Suprapubic skin (tissue), 4 donors: ENCODE results near the gene SLC35C1. TPM values are rescaled to one million over a fixed set of nuclear protein-coding genes. Genes with fewer than 3 reads are reported as not detected.
A peak's percentile ranks its signal among the peaks of the same experiment; 100 is the strongest.

Experiments used
- DNase-seq, 2 donors: peaks; one replicate each; pipeline ENCODE4 v3.0.0-alpha.2; 2019; ENCODE audit warnings: low spot score in 2 of 2
- H3K27ac ChIP-seq: fragments of 200-600 bp; sonication (generic); one replicate; pipeline ENCODE4 v1.5.1; 2019
- H3K27me3 ChIP-seq: fragments of 200-600 bp; sonication (generic); one replicate; pipeline ENCODE4 v1.5.1; 2019
- H3K36me3 ChIP-seq: fragments of 200-600 bp; sonication (generic); one replicate; pipeline ENCODE4 v1.5.1; 2019
- H3K4me1 ChIP-seq: fragments of 200-600 bp; sonication (generic); one replicate; pipeline ENCODE4 v1.5.1; 2019
- H3K4me3 ChIP-seq: fragments of 200-600 bp; sonication (generic); one replicate; pipeline ENCODE4 v1.5.1; 2019; ENCODE audit warnings: mild to moderate bottlenecking
- H3K9me3 ChIP-seq: fragments of 200-600 bp; sonication (generic); one replicate; pipeline ENCODE4 v1.5.1; 2019
- EP300 ChIP-seq: sonication (generic); formaldehyde crosslinking; IDR thresholded peaks from one replicate; pipeline ENCODE4 v1.6.1; 2017; ENCODE audit warnings: antibody characterized with exemption
- POLR2A ChIP-seq, 2 donors: fragments of 450-650 bp; IDR thresholded peaks; one replicate each; pipeline ENCODE4 v1.6.1; 2017; ENCODE audit warnings: antibody characterized with exemption in 2 of 2, mild to moderate bottlenecking in 2 of 2, moderate library complexity in 2 of 2
- POLR2AphosphoS5 ChIP-seq, 3 donors: sonication (generic); formaldehyde crosslinking; IDR thresholded peaks; one replicate each; pipeline ENCODE4 v1.6.1; 2017; ENCODE audit warnings: antibody characterized with exemption in 3 of 3
- WGBS: methylation state at CpG from one replicate; pipeline ENCODE4 v1.1.5; 2018; 5-methylcytosine and 5-hydroxymethylcytosine counted together
- total RNA-seq, 4 donors: library from RNA; depleted of rRNA; stranded (reverse); fragments of >200 nt; gene quantifications; one replicate each; pipeline ENCODE4 v1.1.0, GENCODE V29; 2016
- TF ChIP-seq, protein P1 (sequence below), 2 donors: fragments of 200-600 bp in 1 of 2; fragments of 450-650 bp in 1 of 2; sonication (generic) in 1 of 2; IDR thresholded peaks; one replicate each; pipeline ENCODE4 v1.5.1; 2016 to 2019; ENCODE audit warnings: antibody characterized with exemption in 2 of 2, mild to moderate bottlenecking in 1 of 2, moderate library complexity in 1 of 2

The SLC35C1 gene
- total RNA-seq, 4 donors from 2014 or later, result 6.7 to 10.1 (median 8.8) TPM

DNA sequence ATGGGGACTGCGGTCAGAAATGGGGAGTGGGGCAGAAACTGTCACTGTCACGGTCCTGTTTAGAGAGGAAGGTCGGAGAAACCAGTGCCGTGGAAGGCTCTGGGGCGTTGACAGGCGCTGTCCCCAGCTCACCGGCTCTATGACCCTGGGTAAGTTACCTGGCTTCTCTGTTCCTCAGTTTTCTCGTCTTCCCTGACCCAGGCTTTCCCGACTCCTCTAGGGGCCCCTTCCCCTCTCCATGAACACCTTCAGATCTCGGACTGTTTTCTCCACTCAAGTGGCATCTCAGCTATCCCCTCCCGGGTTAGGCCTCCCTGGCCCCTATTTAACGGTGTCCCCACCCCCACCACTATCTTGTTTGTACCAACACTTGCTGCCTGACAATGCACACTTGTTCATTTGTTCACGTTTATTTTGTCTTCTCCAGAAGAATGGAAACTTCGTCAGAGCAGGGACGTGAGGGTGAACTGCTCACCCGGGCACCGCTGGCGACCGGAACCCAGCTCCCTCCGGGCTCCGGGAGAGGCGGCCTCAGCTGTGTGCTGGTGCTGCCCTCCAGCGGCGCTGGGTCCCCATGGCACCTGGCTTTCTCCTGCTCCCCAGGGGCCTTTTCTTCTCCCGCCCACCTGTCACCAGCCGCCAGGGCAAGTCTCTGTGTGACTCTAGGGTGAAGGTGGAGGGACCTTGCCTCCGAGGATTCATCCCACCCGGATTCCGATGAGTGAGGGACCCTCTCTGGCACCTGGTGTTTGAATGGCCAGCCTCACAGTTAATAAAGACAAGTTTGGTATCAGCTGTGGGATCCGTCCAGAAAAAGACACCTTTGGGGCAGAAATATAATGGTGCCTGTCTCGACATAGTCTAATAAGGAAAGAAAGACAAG lies 33.1 kb upstream of the SLC35C1 start:
- H3K4me1 ChIP-seq, result peaks cover 14% of the 10 kb centered on the region
- no peaks in the 10 kb centered on the region for H3K9me3 ChIP-seq
- H3K27me3 ChIP-seq, result no peaks in the 10 kb centered on the region
- no peak overlapping the region for H3K27ac ChIP-seq
- H3K36me3 ChIP-seq, result no peaks in the 10 kb centered on the region
- WGBS, result 2% methylated on average over 31 of the region's 31 CpGs
- H3K4me3 ChIP-seq, result peak overlapping the region; percentile 52
- no peak for TF ChIP-seq POLR2A (IDR thresholded peaks at IDR 0.05)
- TF ChIP-seq EP300, result no peak
- TF ChIP-seq, protein P1, sequence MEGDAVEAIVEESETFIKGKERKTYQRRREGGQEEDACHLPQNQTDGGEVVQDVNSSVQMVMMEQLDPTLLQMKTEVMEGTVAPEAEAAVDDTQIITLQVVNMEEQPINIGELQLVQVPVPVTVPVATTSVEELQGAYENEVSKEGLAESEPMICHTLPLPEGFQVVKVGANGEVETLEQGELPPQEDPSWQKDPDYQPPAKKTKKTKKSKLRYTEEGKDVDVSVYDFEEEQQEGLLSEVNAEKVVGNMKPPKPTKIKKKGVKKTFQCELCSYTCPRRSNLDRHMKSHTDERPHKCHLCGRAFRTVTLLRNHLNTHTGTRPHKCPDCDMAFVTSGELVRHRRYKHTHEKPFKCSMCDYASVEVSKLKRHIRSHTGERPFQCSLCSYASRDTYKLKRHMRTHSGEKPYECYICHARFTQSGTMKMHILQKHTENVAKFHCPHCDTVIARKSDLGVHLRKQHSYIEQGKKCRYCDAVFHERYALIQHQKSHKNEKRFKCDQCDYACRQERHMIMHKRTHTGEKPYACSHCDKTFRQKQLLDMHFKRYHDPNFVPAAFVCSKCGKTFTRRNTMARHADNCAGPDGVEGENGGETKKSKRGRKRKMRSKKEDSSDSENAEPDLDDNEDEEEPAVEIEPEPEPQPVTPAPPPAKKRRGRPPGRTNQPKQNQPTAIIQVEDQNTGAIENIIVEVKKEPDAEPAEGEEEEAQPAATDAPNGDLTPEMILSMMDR (IDR thresholded peaks at IDR 0.05), result peak; percentile 68 to 93
- DNase-seq, result peak; percentile 88

- Histone ChIP-seq H3K27ac (no peak overlapping the region), H3K27me3 (no peaks in the 10 kb centered on the region), H3K36me3 (no peaks in the 10 kb centered on the region), H3K9me3 (no peaks in the 10 kb centered on the region), H3K4me1 (peaks cover 14% of the 10 kb centered on the region), H3K4me3 (no peak overlapping the region)
- TF ChIP-seq EP300, result no peak
- TF ChIP-seq POLR2AphosphoS5 (IDR thresholded peaks at IDR 0.05), result no peak
- no peak for TF ChIP-seq POLR2A (IDR thresholded peaks at IDR 0.05)
- TF ChIP-seq, protein P1 (IDR thresholded peaks at IDR 0.05), result no peak
- 50% methylated on average over 5 of the region's 5 CpGs for WGBS
- DNase-seq, result no peak
Measured at GRCh38 chr11:45772449-45772774, 32.5 kb upstream of the SLC35C1 start.

DNA sequence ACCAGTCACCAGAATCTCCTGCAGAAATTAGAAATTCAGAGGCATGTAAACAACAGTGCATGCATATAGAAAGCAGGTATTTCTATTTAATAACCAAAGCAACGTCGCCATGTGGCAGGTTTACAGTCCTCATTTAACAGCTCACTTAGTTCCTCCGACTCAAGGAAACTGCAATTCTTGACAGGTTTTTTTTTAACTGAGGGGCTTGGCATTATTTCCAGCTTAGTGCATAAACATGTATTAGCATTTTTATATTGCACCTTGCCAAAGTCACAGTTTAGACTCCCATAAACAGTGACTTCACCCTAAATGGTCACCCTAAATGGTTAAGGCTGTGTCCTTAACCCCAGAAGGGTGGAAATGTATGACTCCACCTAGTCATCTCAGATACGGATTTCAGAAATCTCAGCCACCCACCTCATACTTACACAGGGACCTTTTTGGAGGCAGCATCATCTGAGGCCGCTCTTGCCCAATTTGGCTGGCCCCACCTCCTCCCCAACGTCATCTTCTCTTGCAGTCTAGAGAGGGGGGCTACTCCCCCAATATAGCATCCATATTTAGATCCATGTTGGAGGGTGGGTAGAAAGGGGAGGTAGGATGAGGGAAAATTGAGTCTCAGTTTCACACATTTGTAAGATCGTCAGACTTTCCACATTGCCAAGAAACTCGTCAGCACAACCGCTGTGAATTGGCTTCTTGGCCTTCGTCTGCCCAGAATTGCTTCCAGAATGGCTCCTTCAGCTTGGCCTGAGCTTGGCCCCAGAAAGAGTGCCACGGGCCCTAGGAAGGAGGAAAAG lies 31.8 kb upstream of the SLC35C1 start:
- Histone ChIP-seq H3K4me3 (no peak overlapping the region), H3K27ac (no peak overlapping the region), H3K36me3 (no peaks in the 10 kb centered on the region), H3K9me3 (no peaks in the 10 kb centered on the region), H3K27me3 (no peaks in the 10 kb centered on the region), H3K4me1 (peaks cover 14% of the 10 kb centered on the region)
- WGBS, result 63% methylated on average over 11 of the region's 11 CpGs
- TF ChIP-seq EP300 (no peak), POLR2AphosphoS5 (IDR thresholded peaks at IDR 0.05) (no peak), POLR2A (IDR thresholded peaks at IDR 0.05) (no peak)
- TF ChIP-seq, protein P1 (IDR thresholded peaks at IDR 0.05), result no peak
- peak in 1 of 2 donors; percentile 29 for DNase-seq

GRCh38 chr11:45773786-45774655 lies 30.9 kb upstream of the SLC35C1 start:
- Histone ChIP-seq H3K27ac (no peak overlapping the region), H3K36me3 (no peaks in the 10 kb centered on the region), H3K4me1 (peaks cover 14% of the 10 kb centered on the region), H3K9me3 (no peaks in the 10 kb centered on the region), H3K27me3 (no peaks in the 10 kb centered on the region), H3K4me3 (no peak overlapping the region)
- no peak for TF ChIP-seq POLR2A (IDR thresholded peaks at IDR 0.05)
- no peak for TF ChIP-seq EP300
- TF ChIP-seq POLR2AphosphoS5 (IDR thresholded peaks at IDR 0.05), result no peak
- TF ChIP-seq, protein P1 (IDR thresholded peaks at IDR 0.05), result no peak
- peak in 1 of 2 donors; percentile 48 for DNase-seq
- WGBS, result 85% methylated on average over 7 of the region's 12 CpGs
